AG10803 (cell line): ENCODE measurements around the gene PEPD.

Experiments
- DNase-seq: peaks from one replicate; pipeline ENCODE4 v3.0.0; 2010; ENCODE audit warnings: low read depth
- H3K4me3 ChIP-seq: 2 replicates; pipeline ENCODE4 v1.5.1; 2011; ENCODE audit warnings: mild to moderate bottlenecking, low read length, control low read depth
- TF ChIP-seq, protein P1 (sequence below): conservative IDR thresholded peaks from 2 replicates; pipeline ENCODE4 v1.5.1; 2011; ENCODE audit warnings: mild to moderate bottlenecking, low read length, control low read depth, inconsistent platforms

The PEPD gene

DNA sequence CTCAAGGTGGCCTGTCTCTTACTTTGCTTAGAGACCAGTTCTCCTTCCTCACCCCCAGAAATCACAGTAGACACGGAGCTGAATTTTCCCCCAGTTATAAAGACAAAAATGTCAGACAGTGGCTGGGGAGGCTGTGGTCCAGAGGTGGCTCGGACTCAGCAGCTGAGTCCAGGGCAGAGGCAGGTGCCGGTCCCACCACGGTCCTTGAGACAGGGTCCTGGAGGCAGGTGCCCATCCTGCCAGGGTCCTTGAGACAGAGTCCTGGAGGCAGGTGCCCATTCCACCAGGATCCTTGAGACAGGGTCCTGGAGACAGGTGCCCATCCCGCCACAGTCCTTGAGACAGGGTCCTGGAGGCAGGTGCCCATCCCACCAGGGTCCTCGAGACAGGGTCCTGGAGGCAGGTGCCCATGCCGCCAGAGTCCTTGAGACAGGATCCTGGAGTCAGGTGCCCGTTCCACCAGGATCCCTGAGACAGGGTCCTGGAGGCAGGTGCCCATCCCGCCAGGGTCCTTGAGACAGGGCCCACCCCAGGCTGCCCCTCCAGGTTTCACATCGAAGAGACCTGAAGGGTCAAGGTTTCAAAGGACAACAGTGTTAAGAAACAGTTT, 23.1 kb downstream of the PEPD start:
- TF ChIP-seq, protein P1, sequence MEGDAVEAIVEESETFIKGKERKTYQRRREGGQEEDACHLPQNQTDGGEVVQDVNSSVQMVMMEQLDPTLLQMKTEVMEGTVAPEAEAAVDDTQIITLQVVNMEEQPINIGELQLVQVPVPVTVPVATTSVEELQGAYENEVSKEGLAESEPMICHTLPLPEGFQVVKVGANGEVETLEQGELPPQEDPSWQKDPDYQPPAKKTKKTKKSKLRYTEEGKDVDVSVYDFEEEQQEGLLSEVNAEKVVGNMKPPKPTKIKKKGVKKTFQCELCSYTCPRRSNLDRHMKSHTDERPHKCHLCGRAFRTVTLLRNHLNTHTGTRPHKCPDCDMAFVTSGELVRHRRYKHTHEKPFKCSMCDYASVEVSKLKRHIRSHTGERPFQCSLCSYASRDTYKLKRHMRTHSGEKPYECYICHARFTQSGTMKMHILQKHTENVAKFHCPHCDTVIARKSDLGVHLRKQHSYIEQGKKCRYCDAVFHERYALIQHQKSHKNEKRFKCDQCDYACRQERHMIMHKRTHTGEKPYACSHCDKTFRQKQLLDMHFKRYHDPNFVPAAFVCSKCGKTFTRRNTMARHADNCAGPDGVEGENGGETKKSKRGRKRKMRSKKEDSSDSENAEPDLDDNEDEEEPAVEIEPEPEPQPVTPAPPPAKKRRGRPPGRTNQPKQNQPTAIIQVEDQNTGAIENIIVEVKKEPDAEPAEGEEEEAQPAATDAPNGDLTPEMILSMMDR: no peak
- H3K4me3 ChIP-seq: no peak overlapping the region
- DNase-seq: no peak

DNA sequence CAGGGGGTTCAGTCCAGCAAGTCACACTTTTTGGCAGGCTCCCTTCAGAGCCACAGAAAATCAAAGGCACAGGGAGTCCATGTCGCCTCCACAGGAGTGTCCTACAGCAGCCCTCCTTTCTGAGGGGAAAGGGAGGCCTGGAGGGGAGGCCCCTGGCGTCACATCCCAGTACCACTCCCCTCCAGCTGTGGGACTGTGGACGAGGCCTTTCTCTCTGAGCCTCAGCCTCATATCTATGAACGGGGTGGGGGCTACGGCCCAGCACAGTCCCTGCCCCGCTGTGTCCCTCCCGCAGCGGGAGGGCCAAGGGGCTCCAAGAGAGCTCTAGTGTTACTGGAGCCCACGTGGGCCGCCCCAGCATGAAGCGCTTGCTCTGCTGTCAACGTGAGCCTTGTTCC, 23.8 kb downstream of the PEPD start:
- TF ChIP-seq, protein P1: no peak
- H3K4me3 ChIP-seq: no peak overlapping the region
- no peak for DNase-seq

DNA sequence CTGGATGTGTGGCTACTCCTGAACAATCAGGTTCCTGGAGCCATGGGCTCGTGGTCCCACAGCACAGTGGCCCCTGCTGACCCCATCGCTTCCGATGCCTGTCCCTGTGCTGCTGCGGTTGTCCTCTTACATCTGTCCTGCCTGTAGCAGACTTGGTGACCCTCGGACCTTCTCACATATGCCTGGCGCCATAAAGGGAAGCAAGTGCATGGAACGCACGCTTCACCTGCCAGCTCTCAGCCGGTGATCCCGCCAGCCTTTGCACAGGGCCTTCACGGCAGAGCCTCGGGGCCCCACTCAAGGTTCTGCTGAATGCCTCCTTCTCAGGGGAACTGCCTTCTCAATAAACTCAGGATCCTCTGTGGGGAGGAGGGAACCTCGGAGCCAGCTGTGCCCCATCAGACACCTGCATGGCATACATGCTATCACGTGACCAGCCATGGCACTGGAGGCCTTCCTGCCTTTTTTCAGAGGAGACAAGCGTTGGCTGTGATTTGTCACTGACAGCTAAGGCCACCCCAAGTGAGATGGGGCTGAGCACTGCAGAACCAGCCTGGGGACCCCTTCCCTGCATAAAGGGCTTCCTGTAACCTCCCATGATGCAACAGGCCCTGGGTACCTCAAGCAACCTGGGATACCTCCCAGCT, 24.3 kb downstream of the PEPD start:
- no peak overlapping the region for H3K4me3 ChIP-seq
- TF ChIP-seq, protein P1: no peak
- no peak for DNase-seq

DNA sequence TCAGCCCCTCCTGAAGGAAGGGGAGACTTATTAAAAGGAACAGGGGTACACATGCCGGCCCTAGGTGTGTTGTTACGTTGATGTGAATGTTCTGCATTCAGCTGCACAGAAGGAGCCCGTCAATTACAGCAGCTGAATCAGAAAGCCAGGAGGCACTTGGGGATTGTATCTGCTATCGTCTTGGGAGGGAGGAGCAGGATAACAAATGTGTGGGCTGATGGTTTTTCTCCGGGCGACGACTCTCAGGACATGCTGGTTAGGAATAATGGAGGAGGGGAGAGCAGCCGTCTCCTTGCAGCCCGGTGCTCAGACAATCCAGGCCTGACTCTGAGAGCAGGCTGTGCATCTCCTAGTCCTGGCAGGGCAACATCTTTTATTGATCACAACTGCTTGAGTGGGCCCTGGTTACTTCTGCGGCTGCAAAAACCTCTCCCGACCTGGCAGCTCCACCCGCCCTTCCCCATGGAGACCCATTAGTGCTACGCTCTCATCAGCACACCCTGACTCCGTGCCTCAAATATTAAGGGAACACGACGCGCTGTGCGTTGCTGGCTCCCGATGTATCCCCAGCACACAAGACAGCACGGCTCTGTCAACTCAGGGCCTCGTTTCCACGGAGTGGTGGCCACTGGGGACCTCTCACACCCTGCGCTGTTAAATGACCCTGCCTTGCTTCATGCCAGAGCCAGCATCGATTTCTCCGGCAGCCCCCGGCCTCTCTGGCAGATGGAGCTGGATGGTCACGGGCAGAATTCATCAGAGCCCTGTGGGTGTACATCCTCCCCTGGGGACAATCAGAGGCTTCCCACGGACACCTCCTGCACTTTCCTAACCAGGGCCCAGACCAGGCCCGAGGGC, 25.3 kb downstream of the PEPD start:
- DNase-seq: no peak
- H3K4me3 ChIP-seq: no peak overlapping the region
- TF ChIP-seq, protein P1: no peak

DNA sequence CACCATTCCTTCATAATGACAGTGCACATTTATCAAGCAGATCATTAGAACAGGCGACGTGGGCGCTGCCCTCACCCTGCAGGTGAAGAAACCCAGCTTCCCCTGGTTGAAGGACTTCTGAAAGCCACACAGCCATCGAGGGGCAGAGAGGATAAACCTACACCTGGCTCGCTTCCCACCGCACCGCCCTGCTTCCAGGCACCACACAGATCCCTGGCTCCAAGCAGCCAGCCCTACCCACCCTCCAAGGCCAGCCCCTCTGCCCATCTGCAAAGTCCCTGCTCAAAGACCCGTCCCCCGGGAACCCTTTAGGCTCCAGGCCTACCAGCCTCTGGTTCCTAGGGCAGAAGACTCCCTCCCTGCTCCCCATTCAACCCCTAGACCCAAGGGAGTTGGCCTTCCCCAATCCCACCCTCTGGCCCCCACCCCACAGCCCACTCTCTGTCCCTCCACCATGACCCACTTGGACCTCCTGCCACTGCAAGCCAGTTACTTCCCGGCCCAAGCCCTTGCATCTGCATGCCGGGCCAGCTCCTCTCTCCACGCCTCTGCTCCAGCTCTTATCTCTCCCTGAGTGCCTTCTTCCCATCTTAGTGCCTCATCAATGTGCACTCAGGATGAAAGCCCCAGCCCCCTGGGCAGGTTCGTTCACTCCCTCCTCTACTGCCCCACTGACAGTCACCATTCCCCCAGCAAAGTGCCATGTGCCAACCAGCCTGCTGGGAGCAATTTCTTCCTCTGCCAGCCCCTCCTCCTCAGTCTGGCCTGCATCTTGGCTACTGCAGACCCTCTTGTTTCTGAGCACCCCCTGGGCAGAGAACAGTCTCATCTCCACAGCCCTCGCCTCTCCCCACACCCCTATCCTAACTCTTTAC, 28.0 kb downstream of the PEPD start:
- no peak for DNase-seq
- TF ChIP-seq, protein P1: no peak
- no peak overlapping the region for H3K4me3 ChIP-seq

DNA sequence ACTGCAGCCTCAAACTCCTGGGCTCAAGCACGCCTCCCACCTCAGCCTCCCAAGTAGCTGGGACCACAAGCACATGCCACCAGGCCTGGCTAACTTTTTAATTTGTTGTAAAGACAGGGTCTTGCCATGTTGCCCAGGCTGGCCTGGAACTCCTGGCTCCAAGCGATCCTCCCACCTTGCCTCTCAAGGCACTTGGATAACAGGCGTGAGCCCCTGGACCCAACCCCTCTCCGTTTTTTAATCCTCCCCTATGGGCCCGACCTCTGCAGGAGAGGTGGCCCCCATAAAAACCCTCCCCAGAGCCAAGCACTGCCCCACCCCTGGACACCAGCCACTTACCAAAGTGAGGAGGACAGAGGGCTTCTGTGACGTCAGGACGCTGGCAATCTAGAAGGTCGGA, 28.6 kb downstream of the PEPD start:
- DNase-seq: no peak
- H3K4me3 ChIP-seq: no peak overlapping the region
- TF ChIP-seq, protein P1: no peak
